ENCODE data around the gene DNAH3.

Gene DNAH3

GRCh38 chr16:21190599-21190998, 40.0 kb upstream of the DNAH3 start:
- H3K4me3 ChIP-seq (ENCODE audit: low read depth, low read length), result no peak overlapping the region
- TF ChIP-seq CTCF (IDR thresholded peaks at IDR 0.05; ENCODE audit: low read depth, low read length), result no peak

DNA sequence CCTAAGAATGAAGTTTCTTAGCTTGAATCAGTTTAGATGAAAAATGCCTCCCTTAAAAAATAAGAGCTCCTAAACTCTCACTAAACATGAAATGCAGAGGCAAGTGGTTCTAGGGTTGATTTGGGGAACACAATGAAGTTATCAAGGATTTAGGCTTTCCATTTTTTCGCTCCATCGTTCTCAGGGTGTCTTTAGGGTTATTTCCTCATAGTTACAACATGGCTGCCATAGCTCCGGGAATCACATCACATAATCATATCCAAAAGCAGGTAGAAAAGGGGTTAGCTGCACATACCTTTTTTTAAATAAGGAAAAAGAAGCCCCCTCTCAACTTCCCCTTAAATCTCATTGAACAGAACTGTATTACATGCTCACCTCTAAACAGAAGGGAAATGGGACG, 39.4 kb upstream of the DNAH3 start:
- no peak for TF ChIP-seq CTCF (IDR thresholded peaks at IDR 0.05; ENCODE audit: low read depth, low read length)
- no peak overlapping the region for H3K4me3 ChIP-seq (ENCODE audit: low read depth, low read length)

- TF ChIP-seq CTCF (IDR thresholded peaks at IDR 0.05; ENCODE audit: low read depth, low read length), result no peak
- H3K4me3 ChIP-seq (ENCODE audit: low read depth, low read length), result no peak overlapping the region
Measured at GRCh38 chr16:21189311-21189710, 38.7 kb upstream of the DNAH3 start.

DNA sequence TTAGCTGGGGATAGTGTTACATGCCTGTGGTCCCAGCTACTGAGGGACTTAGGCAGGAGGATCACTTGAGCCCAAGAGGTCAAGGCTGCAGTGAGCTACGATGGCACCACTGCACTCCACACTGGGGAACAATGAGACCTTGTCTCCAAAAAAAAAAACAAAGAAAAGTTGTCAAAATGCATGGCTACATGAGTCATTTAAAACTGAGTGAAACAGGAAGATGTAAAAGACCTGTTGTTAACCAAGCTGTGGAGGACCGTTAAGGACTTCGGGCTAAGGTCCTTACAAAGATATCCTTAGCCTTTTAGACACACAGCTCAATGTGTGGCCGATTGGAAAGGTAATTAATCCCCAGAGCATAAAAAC, 35.7 kb upstream of the DNAH3 start:
- no peak overlapping the region for H3K4me3 ChIP-seq (ENCODE audit: low read depth, low read length)
- TF ChIP-seq CTCF (IDR thresholded peaks at IDR 0.05; ENCODE audit: low read depth, low read length), result no peak

- TF ChIP-seq CTCF (IDR thresholded peaks at IDR 0.05; ENCODE audit: low read depth, low read length), result no peak
Measured at GRCh38 chr16:21185659-21186325, 35.1 kb upstream of the DNAH3 start.

GRCh38 chr16:21184834-21185233, 34.2 kb upstream of the DNAH3 start:
- no peak overlapping the region for H3K4me3 ChIP-seq (ENCODE audit: low read depth, low read length)
- TF ChIP-seq CTCF (IDR thresholded peaks at IDR 0.05; ENCODE audit: low read depth, low read length), result no peak

More at GRCh38 chr16:21185659-21186325, 35.1 kb upstream of the DNAH3 start:
- no peak overlapping the region for H3K4me3 ChIP-seq (ENCODE audit: low read depth, low read length)

DNA sequence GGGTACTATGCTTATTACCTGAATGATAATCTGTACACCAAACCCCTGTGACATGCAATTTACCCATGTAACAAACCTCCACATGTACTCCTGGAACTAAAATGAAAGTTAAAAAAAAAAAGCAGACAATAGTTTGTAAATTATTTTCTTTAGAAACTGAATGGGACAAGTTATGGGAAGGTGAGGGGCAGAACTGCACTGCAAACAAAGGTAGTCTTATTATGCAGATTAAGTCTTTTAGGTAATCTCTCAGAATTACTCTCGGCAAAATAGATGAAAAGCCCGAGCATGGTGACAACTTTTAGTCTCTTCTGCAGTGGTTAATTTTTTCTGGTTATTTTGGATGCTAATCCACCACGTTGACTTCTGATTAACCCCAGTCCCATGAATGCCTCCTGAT, 33.3 kb upstream of the DNAH3 start:
- TF ChIP-seq CTCF (IDR thresholded peaks at IDR 0.05; ENCODE audit: low read depth, low read length), result no peak
- H3K4me3 ChIP-seq (ENCODE audit: low read depth, low read length), result no peak overlapping the region

Data from WI38 (cell line).